Spleen (tissue), 11 donors: ENCODE results near the gene PPM1N. TPM values are rescaled to one million over a fixed set of nuclear protein-coding genes. Genes with fewer than 3 reads are reported as not detected.

Experiments used
- DNase-seq: peaks from one replicate; pipeline ENCODE4 v3.0.0-alpha.2; 2020
- H3K27ac ChIP-seq, 8 donors: fragments of 200-600 bp; sonication (generic) in 7 of 8; 1 replicate in 4 of 8; 2 replicates in 4 of 8; pipeline versions ENCODE4 v1.5.0 to v1.8.0; 2016 to 2021; ENCODE audit warnings: inconsistent platforms in 4 of 8, mild to moderate bottlenecking in 4 of 8, moderate library complexity in 1 of 8
- H3K27me3 ChIP-seq, 7 donors: fragments of 200-600 bp; sonication (generic) in 6 of 7; replicated peaks in 1 of 7; 1 replicate in 4 of 7; 2 replicates in 3 of 7; pipeline versions ENCODE4 v1.5.0 to v1.8.0; 2016 to 2021; ENCODE audit warnings: inconsistent platforms in 3 of 7, mild to moderate bottlenecking in 1 of 7
- H3K36me3 ChIP-seq, 6 donors: fragments of 200-600 bp; sonication (generic) in 5 of 6; 1 replicate in 4 of 6; 2 replicates in 2 of 6; pipeline versions ENCODE4 v1.5.0 to v1.8.0; 2016 to 2021; ENCODE audit warnings: inconsistent platforms in 2 of 6
- H3K4me1 ChIP-seq, 6 donors: fragments of 200-600 bp; sonication (generic) in 5 of 6; 1 replicate in 3 of 6; 2 replicates in 3 of 6; pipeline versions ENCODE4 v1.5.0 to v1.8.0; 2016 to 2021; ENCODE audit warnings: inconsistent platforms in 3 of 6
- H3K4me3 ChIP-seq, 8 donors: fragments of 200-600 bp; sonication (generic) in 7 of 8; 1 replicate in 4 of 8; 2 replicates in 4 of 8; pipeline versions ENCODE4 v1.5.0 to v1.8.0; 2016 to 2021; ENCODE audit warnings: inconsistent platforms in 4 of 8, mild to moderate bottlenecking in 4 of 8, moderate library complexity in 2 of 8
- H3K9me3 ChIP-seq, 8 donors: fragments of 200-600 bp; sonication (generic) in 7 of 8; 1 replicate in 4 of 8; 2 replicates in 4 of 8; pipeline versions ENCODE4 v1.5.0 to v1.8.0; 2016 to 2021; ENCODE audit warnings: inconsistent platforms in 4 of 8
- POLR2A ChIP-seq, 3 donors: fragments of 450-650 bp; IDR thresholded peaks; one replicate each; pipeline ENCODE4 v1.5.1; 2017; ENCODE audit warnings: antibody characterized with exemption in 3 of 3, mild to moderate bottlenecking in 1 of 3
- POLR2AphosphoS5 ChIP-seq, 3 donors: sonication (generic); formaldehyde crosslinking; IDR thresholded peaks; one replicate each; pipeline ENCODE4 v1.5.1; 2017; ENCODE audit warnings: antibody characterized with exemption in 3 of 3
- WGBS, 5 donors: extraction: QIAGEN DNeasy Blood & Tissue Kit in 3 of 5; methylation state at CpG; one replicate each; pipeline versions ENCODE4 v1.1.5 to v1.1.7; 2013 to 2018; 5-methylcytosine and 5-hydroxymethylcytosine counted together
- intact Hi-C: fragments of 100-400 bp; cut with DNase I; formaldehyde crosslinking; loops from one replicate; pipeline ENCODE4 v1.15.0; 2023; ENCODE audit warnings: low total_unique reads
- polyA plus RNA-seq, 3 donors: library from polyadenylated mRNA; stranded (reverse); fragments of 200-250 nt; gene quantifications; one replicate each; pipeline ENCODE4 v1.2.1, GENCODE V29; 2013
- total RNA-seq, 7 donors: library from RNA; depleted of rRNA in 3 of 7; stranded (reverse); fragments of >200 nt in 3 of 7; fragmentation: NEBNext Ultra II Directional in 4 of 7; extraction: Animal tissue kit (Norgen Biotek cat#: 25700) in 4 of 7; gene quantifications; one replicate each; pipeline versions ENCODE4 v1.1.0 to v1.2.1, GENCODE V29; 2016 to 2021
- TF ChIP-seq, protein P1 (sequence below), 11 experiments: fragments of 200-600 bp in 7 of 11; fragments of 450-650 bp in 4 of 11; sonication (generic) in 4 of 11; IDR thresholded peaks in 8 of 11; conservative IDR thresholded peaks in 3 of 11; 1 replicate in 7 of 11; 2 replicates in 4 of 11; pipeline versions ENCODE4 v1.4.0 to v1.8.0; 2016 to 2021; ENCODE audit warnings: antibody characterized with exemption in 11 of 11, inconsistent platforms in 4 of 11, mild to moderate bottlenecking in 1 of 11
- donor health status: healthy with polysubstance abuse.
- donor health status: DM: no; HTN: no; CAD: no; lungs with moderate emphysema.
- donor health status: DM: no; HTN: no; CAD: no.
- donor health status: Bipolar disorder and iron deficiency.
- donor health status: healthy.
- donor health status: DM: no; HTN: no; CAD: no.
- donor health status: DM: yes; HTN: yes; CAD: no.

Gene PPM1N
- total and polyA plus RNA-seq, 10 donors = 6.3 to 21.4 (median 9.7) TPM

- Histone ChIP-seq H3K27ac (peak overlapping the region in 3 of 8 donors; percentile 53 to 63 (median 55)), H3K4me1 (peaks cover 4 to 86% (median 35%) of the 10 kb centered on the region in 6 donors), H3K27me3 (no peaks in the 10 kb centered on the region), H3K36me3 (peaks cover 2 to 100% (median 98%) of the 10 kb centered on the region in 6 donors), H3K9me3 (no peaks in the 10 kb centered on the region), H3K4me3 (no peak overlapping the region)
- 82 to 92% (median 90%) methylated on average over 23 to 24 of the region's 24 CpGs for WGBS, 5 donors
- no peak for TF ChIP-seq POLR2A (IDR thresholded peaks at IDR 0.05)
- TF ChIP-seq POLR2AphosphoS5 (IDR thresholded peaks at IDR 0.05) = peak; percentile 19 to 55 (median 26)
- intact Hi-C loops = loop anchor here (5.0 kb wide), 2 partner anchors 60 to 120 kb away; partner anchors contain the start of gene OPA3
- DNase-seq = no peak
These were observed 24.0 kb downstream of the PPM1N start for GRCh38 chr19:45522010-45522941.

DNA sequence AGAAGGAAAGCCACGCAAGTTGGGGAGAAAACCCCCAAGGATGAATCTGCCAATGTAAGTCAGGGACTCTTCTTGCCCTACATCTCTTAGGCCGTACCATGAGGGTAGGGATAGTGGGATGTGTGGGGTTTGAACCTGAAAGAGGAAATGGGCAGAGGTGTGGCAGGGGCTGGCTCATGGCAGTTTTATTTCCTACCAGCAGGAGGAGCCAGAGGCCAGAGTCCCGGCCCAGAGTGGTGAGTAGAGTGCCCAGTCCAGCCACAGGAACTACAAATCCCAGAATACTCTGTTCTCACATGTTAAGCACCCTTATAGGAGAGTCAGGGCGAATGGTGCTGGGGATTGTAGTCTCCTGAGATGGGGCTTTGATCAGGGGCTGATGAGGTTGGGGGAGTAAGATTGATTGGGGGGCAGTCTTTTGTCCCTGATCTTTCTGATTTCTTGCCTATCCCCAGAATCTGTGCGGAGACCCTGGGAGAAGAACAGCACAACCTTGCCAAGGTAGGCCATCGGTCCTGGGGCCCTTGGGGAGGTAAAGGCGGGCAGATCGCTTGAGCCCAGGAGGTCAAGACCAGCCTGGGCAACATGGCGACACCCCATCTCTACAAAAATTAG is 25.5 kb downstream of the PPM1N start:
- WGBS, 5 donors = 63 to 68% (median 67%) methylated on average over 9 of the region's 9 CpGs
- Histone ChIP-seq H3K4me1 (peaks cover 6 to 88% (median 44%) of the 10 kb centered on the region in 6 donors), H3K9me3 (no peaks in the 10 kb centered on the region), H3K27me3 (no peaks in the 10 kb centered on the region), H3K36me3 (peaks cover 2 to 96% (median 89%) of the 10 kb centered on the region in 6 donors), H3K27ac (peak overlapping the region in 5 of 8 donors; percentile 53 to 63 (median 55)), H3K4me3 (no peak overlapping the region)
- intact Hi-C loops = loop anchor here (5.0 kb wide), 2 partner anchors 59 to 119 kb away; partner anchors contain the start of gene OPA3
- peak; percentile 91 for DNase-seq
- TF ChIP-seq POLR2A (IDR thresholded peaks at IDR 0.05) (no peak), POLR2AphosphoS5 (IDR thresholded peaks at IDR 0.05) (peak; percentile 27 to 66 (median 28))
- TF ChIP-seq, protein P1, sequence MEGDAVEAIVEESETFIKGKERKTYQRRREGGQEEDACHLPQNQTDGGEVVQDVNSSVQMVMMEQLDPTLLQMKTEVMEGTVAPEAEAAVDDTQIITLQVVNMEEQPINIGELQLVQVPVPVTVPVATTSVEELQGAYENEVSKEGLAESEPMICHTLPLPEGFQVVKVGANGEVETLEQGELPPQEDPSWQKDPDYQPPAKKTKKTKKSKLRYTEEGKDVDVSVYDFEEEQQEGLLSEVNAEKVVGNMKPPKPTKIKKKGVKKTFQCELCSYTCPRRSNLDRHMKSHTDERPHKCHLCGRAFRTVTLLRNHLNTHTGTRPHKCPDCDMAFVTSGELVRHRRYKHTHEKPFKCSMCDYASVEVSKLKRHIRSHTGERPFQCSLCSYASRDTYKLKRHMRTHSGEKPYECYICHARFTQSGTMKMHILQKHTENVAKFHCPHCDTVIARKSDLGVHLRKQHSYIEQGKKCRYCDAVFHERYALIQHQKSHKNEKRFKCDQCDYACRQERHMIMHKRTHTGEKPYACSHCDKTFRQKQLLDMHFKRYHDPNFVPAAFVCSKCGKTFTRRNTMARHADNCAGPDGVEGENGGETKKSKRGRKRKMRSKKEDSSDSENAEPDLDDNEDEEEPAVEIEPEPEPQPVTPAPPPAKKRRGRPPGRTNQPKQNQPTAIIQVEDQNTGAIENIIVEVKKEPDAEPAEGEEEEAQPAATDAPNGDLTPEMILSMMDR (IDR thresholded peaks at IDR 0.05 in 8 of 11, conservative IDR thresholded peaks at IDR 0.05 in 3 of 11) = peak; percentile 76 to 97 (median 94)

GRCh38 chr19:45524575-45525129 is 26.4 kb downstream of the PPM1N start:
- 91 to 97% (median 94%) methylated on average over 15 of the region's 15 CpGs for WGBS, 5 donors
- H3K36me3 ChIP-seq = peaks cover 2 to 87% (median 80%) of the 10 kb centered on the region in 6 donors

GRCh38 chr19:45526143-45526542 is 27.9 kb downstream of the PPM1N start:
- DNase-seq = no peak
- Histone ChIP-seq H3K27me3 (no peaks in the 10 kb centered on the region), H3K9me3 (peaks cover 0 to under 1% (median 0%) of the 10 kb centered on the region in 8 donors), H3K4me1 (peaks cover 8 to 89% (median 52%) of the 10 kb centered on the region in 6 donors), H3K27ac (peak overlapping the region in 3 of 8 donors; percentile 38 to 55 (median 49)), H3K36me3 (peaks cover 2 to 72% (median 65%) of the 10 kb centered on the region in 6 donors), H3K4me3 (no peak overlapping the region)
- 47 to 64% (median 61%) methylated on average over 9 of the region's 9 CpGs for WGBS, 5 donors
- intact Hi-C loops = no loop called here
- TF ChIP-seq POLR2A (IDR thresholded peaks at IDR 0.05) = no peak
- TF ChIP-seq, protein P1 (IDR thresholded peaks at IDR 0.05 in 8 of 11, conservative IDR thresholded peaks at IDR 0.05 in 3 of 11) = no peak
- TF ChIP-seq POLR2AphosphoS5 (IDR thresholded peaks at IDR 0.05) = peak; percentile 56 to 64 (median 61)

More at GRCh38 chr19:45524575-45525129, 26.4 kb downstream of the PPM1N start:
- Histone ChIP-seq H3K4me1 (peaks cover 8 to 98% (median 53%) of the 10 kb centered on the region in 6 donors), H3K27ac (peak overlapping the region in 2 of 8 donors; percentile 55 to 63), H3K27me3 (no peaks in the 10 kb centered on the region), H3K4me3 (no peak overlapping the region), H3K9me3 (no peaks in the 10 kb centered on the region)
- no peak for DNase-seq
- intact Hi-C loops = loop anchor here (5.0 kb wide), 2 partner anchors 58 to 118 kb away; partner anchors contain the start of gene OPA3
- TF ChIP-seq, protein P1 (IDR thresholded peaks at IDR 0.05 in 8 of 11, conservative IDR thresholded peaks at IDR 0.05 in 3 of 11) = no peak
- TF ChIP-seq POLR2A (IDR thresholded peaks at IDR 0.05) (no peak), POLR2AphosphoS5 (IDR thresholded peaks at IDR 0.05) (peak in 1 of 3 donors; percentile 22)
